ENCODE results near the gene EPB41L2. TPM values are rescaled to one million over a fixed set of nuclear protein-coding genes. Genes with fewer than 3 reads are reported as not detected.
A peak's percentile ranks its signal among the peaks of the same experiment; 100 is the strongest.

Gene EPB41L2
- total RNA-seq, 1 donor from 2014 or later: 136 TPM

DNA sequence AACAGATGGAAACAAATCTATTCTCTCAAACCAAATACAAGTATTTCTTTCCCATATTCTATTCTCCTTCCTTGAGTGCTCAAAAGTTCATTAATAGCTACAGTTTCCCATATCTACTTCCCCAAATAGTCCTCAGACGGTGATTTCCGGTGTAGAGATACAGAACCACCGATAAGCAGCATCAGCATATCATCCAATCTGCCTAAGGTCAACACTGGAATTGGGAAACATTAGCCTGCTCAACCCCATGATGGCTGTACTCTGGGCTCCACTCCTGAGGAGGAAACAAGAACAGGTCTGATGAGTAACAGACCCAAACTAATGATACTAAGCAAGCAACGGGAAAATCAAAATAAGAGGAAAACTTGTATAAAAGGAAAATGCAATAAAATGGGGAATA lies 115.6 kb downstream of the EPB41L2 start:
- no peaks in the 10 kb centered on the region for H3K36me3 ChIP-seq (ENCODE audit: insufficient read depth, low read length)
- H3K27me3 ChIP-seq (ENCODE audit: insufficient read depth, low read length): no peaks in the 10 kb centered on the region
- no peak overlapping the region for H3K4me3 Mint-ChIP-seq (ENCODE audit: unreplicated experiment)
- H3K36me3 Mint-ChIP-seq (ENCODE audit: low read depth, unreplicated experiment): peaks cover 3% of the 10 kb centered on the region
- DNase-seq (ENCODE audit: low read depth) (no peak), FAIRE-seq (no peak)
- peaks cover 9% of the 10 kb centered on the region for H3K4me1 ChIP-seq (ENCODE audit: insufficient read depth, low read length)
- no peak overlapping the region for H3K27ac Mint-ChIP-seq (ENCODE audit: unreplicated experiment)
- H3K9me3 ChIP-seq (ENCODE audit: insufficient read depth, low read depth, low read length): no peaks in the 10 kb centered on the region
- H3K9ac ChIP-seq (ENCODE audit: low read length): no peak overlapping the region
- H3K27ac ChIP-seq (ENCODE audit: low read depth, low read length): no peak overlapping the region
- H3K27me3 Mint-ChIP-seq (ENCODE audit: low read depth, unreplicated experiment): no peaks in the 10 kb centered on the region
- no peak overlapping the region for H3K4me2 ChIP-seq (ENCODE audit: low read length)
- TF ChIP-seq, protein P1, sequence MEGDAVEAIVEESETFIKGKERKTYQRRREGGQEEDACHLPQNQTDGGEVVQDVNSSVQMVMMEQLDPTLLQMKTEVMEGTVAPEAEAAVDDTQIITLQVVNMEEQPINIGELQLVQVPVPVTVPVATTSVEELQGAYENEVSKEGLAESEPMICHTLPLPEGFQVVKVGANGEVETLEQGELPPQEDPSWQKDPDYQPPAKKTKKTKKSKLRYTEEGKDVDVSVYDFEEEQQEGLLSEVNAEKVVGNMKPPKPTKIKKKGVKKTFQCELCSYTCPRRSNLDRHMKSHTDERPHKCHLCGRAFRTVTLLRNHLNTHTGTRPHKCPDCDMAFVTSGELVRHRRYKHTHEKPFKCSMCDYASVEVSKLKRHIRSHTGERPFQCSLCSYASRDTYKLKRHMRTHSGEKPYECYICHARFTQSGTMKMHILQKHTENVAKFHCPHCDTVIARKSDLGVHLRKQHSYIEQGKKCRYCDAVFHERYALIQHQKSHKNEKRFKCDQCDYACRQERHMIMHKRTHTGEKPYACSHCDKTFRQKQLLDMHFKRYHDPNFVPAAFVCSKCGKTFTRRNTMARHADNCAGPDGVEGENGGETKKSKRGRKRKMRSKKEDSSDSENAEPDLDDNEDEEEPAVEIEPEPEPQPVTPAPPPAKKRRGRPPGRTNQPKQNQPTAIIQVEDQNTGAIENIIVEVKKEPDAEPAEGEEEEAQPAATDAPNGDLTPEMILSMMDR (IDR thresholded peaks at IDR 0.05; ENCODE audit: insufficient read depth, low read depth, low read length): no peak
- no peak for TF ChIP-seq EZH2 (IDR thresholded peaks at IDR 0.05; ENCODE audit: insufficient read depth, low read length)
- no peak overlapping the region for H2AFZ ChIP-seq (ENCODE audit: low read depth, low read length)
- peaks cover 3% of the 10 kb centered on the region for H3K79me2 ChIP-seq (ENCODE audit: insufficient read depth, low read length)
- no peak overlapping the region for H3K4me3 ChIP-seq (ENCODE audit: insufficient read depth, low read depth, low read length)
- H3K9me3 Mint-ChIP-seq (ENCODE audit: unreplicated experiment): no peaks in the 10 kb centered on the region
- H4K20me1 ChIP-seq (ENCODE audit: insufficient read depth, low read length): no peaks in the 10 kb centered on the region
- peaks cover 34% of the 10 kb centered on the region for H3K4me1 Mint-ChIP-seq (ENCODE audit: low read depth, unreplicated experiment)

DNA sequence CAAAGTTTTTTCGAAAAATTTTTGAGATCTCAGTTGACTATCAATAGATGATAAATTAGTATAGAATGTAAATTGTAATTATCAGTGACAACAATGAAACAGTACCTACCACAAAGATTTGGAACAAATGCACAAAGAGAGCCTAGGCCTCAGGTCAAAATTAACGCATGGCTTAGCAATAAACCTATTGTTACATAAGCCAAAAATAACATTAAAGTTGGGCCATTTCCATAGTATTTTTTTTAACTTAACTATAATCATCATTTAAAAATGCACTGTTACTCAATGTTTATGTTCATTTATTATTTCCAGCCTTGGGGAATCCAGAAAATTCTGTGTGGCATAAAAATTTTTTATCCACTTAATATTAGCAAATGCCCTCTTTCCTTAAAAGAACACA lies 117.0 kb downstream of the EPB41L2 start:
- FAIRE-seq (no peak), DNase-seq (ENCODE audit: low read depth) (peak; percentile 65)
- no peaks in the 10 kb centered on the region for H3K36me3 ChIP-seq (ENCODE audit: insufficient read depth, low read length)
- peaks cover 34% of the 10 kb centered on the region for H3K4me1 Mint-ChIP-seq (ENCODE audit: low read depth, unreplicated experiment)
- H3K79me2 ChIP-seq (ENCODE audit: insufficient read depth, low read length): peaks cover 3% of the 10 kb centered on the region
- no peak overlapping the region for H3K4me3 Mint-ChIP-seq (ENCODE audit: unreplicated experiment)
- H3K9me3 ChIP-seq (ENCODE audit: insufficient read depth, low read depth, low read length): no peaks in the 10 kb centered on the region
- no peaks in the 10 kb centered on the region for H3K9me3 Mint-ChIP-seq (ENCODE audit: unreplicated experiment)
- H3K27me3 ChIP-seq (ENCODE audit: insufficient read depth, low read length): no peaks in the 10 kb centered on the region
- no peaks in the 10 kb centered on the region for H4K20me1 ChIP-seq (ENCODE audit: insufficient read depth, low read length)
- TF ChIP-seq, protein P1 (IDR thresholded peaks at IDR 0.05; ENCODE audit: insufficient read depth, low read depth, low read length): no peak
- no peak for TF ChIP-seq EZH2 (IDR thresholded peaks at IDR 0.05; ENCODE audit: insufficient read depth, low read length)
- no peak overlapping the region for H3K9ac ChIP-seq (ENCODE audit: low read length)
- no peak overlapping the region for H2AFZ ChIP-seq (ENCODE audit: low read depth, low read length)
- H3K27ac ChIP-seq (ENCODE audit: low read depth, low read length): no peak overlapping the region
- peak overlapping the region; percentile 16 for H3K27ac Mint-ChIP-seq (ENCODE audit: unreplicated experiment)
- no peaks in the 10 kb centered on the region for H3K27me3 Mint-ChIP-seq (ENCODE audit: low read depth, unreplicated experiment)
- peak overlapping the region; percentile 58 for H3K4me2 ChIP-seq (ENCODE audit: low read length)
- H3K36me3 Mint-ChIP-seq (ENCODE audit: low read depth, unreplicated experiment): no peaks in the 10 kb centered on the region
- H3K4me3 ChIP-seq (ENCODE audit: insufficient read depth, low read depth, low read length): no peak overlapping the region
- H3K4me1 ChIP-seq (ENCODE audit: insufficient read depth, low read length): peaks cover 9% of the 10 kb centered on the region

DNA sequence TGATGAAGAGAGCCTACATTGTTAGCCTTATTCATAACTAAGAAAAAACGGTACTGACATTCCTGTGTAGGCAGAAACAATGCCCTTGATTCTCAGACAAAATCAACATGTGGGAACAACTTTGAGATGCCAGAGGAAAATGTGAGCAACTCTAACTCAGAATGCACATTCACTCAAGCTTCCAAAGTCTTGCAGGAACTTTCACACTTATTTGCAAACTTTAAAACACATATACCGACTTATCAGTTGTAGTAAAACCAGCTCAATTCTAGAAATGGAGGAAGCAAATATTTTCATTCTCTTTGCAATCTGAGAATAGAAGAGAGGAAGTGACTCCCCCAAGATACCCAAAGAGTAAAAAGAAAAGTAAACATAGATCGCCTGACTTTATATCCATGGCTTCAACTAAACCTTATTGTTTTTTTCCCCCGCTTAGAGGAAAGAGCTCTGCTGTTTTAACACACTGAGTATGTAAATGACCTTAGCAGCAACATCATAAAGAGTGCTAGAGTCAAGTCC lies 117.6 kb downstream of the EPB41L2 start:
- Histone ChIP-seq H3K79me2 (ENCODE audit: insufficient read depth, low read length) (peaks cover 3% of the 10 kb centered on the region), H3K9me3 (ENCODE audit: insufficient read depth, low read depth, low read length) (no peaks in the 10 kb centered on the region), H3K4me1 (ENCODE audit: insufficient read depth, low read length) (peaks cover 9% of the 10 kb centered on the region), H2AFZ (ENCODE audit: low read depth, low read length) (no peak overlapping the region), H3K36me3 (ENCODE audit: insufficient read depth, low read length) (no peaks in the 10 kb centered on the region), H3K4me2 (ENCODE audit: low read length) (peak overlapping the region; percentile 58), H3K4me3 (ENCODE audit: insufficient read depth, low read depth, low read length) (peak overlapping the region; percentile 27), H3K9ac (ENCODE audit: low read length) (no peak overlapping the region), H4K20me1 (ENCODE audit: insufficient read depth, low read length) (no peaks in the 10 kb centered on the region), H3K27me3 (ENCODE audit: insufficient read depth, low read length) (no peaks in the 10 kb centered on the region), H3K27ac (ENCODE audit: low read depth, low read length) (no peak overlapping the region)
- no peak for TF ChIP-seq EZH2 (IDR thresholded peaks at IDR 0.05; ENCODE audit: insufficient read depth, low read length)
- TF ChIP-seq, protein P1 (IDR thresholded peaks at IDR 0.05; ENCODE audit: insufficient read depth, low read depth, low read length): no peak
- DNase-seq (ENCODE audit: low read depth): peak; percentile 78
- Mint-ChIP-seq H3K27me3 (ENCODE audit: low read depth, unreplicated experiment) (no peaks in the 10 kb centered on the region), H3K36me3 (ENCODE audit: low read depth, unreplicated experiment) (no peaks in the 10 kb centered on the region), H3K4me3 (ENCODE audit: unreplicated experiment) (peak overlapping the region; percentile 23), H3K27ac (ENCODE audit: unreplicated experiment) (peak overlapping the region; percentile 44), H3K9me3 (ENCODE audit: unreplicated experiment) (no peaks in the 10 kb centered on the region), H3K4me1 (ENCODE audit: low read depth, unreplicated experiment) (peaks cover 34% of the 10 kb centered on the region)
- FAIRE-seq: peak; percentile 65
